Keratinocyte (primary cell): ENCODE data around the gene RICTOR. TPM values are rescaled to one million over a fixed set of nuclear protein-coding genes. Genes with fewer than 3 reads are reported as not detected.

Experiments used
- DNase-seq: peaks from one replicate; pipeline ENCODE4 v3.0.0-alpha.2; 2011; ENCODE audit warnings: low read depth, missing footprints, low spot score
- FAIRE-seq: peaks from 2 replicates; lab custom pipeline; 2011; peaks lifted over from hg19 to GRCh38; lab: Jason Lieb, UNC
- H2AFZ ChIP-seq: 2 replicates; pipeline ENCODE4 v1.6.0; 2012; ENCODE audit warnings: low read length, control low read depth, inconsistent platforms; ENCODE audit not compliant: control insufficient read depth
- H3K27ac ChIP-seq: 2 replicates; pipeline ENCODE4 v1.5.1; 2011; ENCODE audit warnings: low read length; ENCODE audit not compliant: control insufficient read depth, insufficient read depth
- H3K27me3 ChIP-seq: 3 replicates; pipeline ENCODE4 v1.6.0; 2011; ENCODE audit warnings: low read length; ENCODE audit not compliant: control insufficient read depth, insufficient read depth; ENCODE audit errors: extremely low read depth
- H3K36me3 ChIP-seq, 2 experiments: 2 replicates in 1 of 2; 3 replicates in 1 of 2; pipeline ENCODE4 v1.5.1; 2011; ENCODE audit warnings: low read length in 2 of 2, mild to moderate bottlenecking in 1 of 2; ENCODE audit not compliant: control insufficient read depth in 2 of 2, insufficient read depth in 2 of 2; ENCODE audit errors: extremely low read depth in 1 of 2
- H3K4me1 ChIP-seq: 3 replicates; pipeline ENCODE4 v1.5.1; 2011; ENCODE audit warnings: low read length; ENCODE audit not compliant: control insufficient read depth, insufficient read depth; ENCODE audit errors: extremely low read depth
- H3K4me2 ChIP-seq: 3 replicates; pipeline ENCODE4 v1.6.0; 2011; ENCODE audit warnings: low read depth, low read length; ENCODE audit not compliant: control insufficient read depth, insufficient read depth; ENCODE audit errors: extremely low read depth
- H3K4me3 ChIP-seq, 3 experiments: fragments of 200-600 bp in 1 of 3; sonication (generic) in 1 of 3; 2 replicates in 2 of 3; 3 replicates in 1 of 3; pipeline ENCODE4 v1.5.1; 2011 to 2016; ENCODE audit warnings: low read length in 3 of 3, mild to moderate bottlenecking in 3 of 3, control low read depth in 2 of 3, inconsistent platforms in 1 of 3, low read depth in 1 of 3, mixed read lengths in 1 of 3, mixed run types in 1 of 3, moderate library complexity in 1 of 3; ENCODE audit not compliant: control insufficient read depth in 2 of 3, insufficient read depth in 2 of 3; ENCODE audit errors: extremely low read depth in 1 of 3
- H3K79me2 ChIP-seq: 2 replicates; pipeline ENCODE4 v1.6.0; 2012; ENCODE audit warnings: low read length; ENCODE audit not compliant: control insufficient read depth, insufficient read depth
- H3K9ac ChIP-seq: 3 replicates; pipeline ENCODE4 v1.6.0; 2011; ENCODE audit warnings: low read length; ENCODE audit not compliant: control insufficient read depth, insufficient read depth; ENCODE audit errors: extremely low read depth
- H3K9me1 ChIP-seq: 3 replicates; pipeline ENCODE4 v1.6.0; 2011; ENCODE audit warnings: low read length; ENCODE audit not compliant: control insufficient read depth, insufficient read depth; ENCODE audit errors: extremely low read depth
- H3K9me3 ChIP-seq: 2 replicates; pipeline ENCODE4 v1.5.1; 2012; ENCODE audit warnings: low read depth, low read length; ENCODE audit not compliant: control insufficient read depth
- H4K20me1 ChIP-seq: 3 replicates; pipeline ENCODE4 v1.6.0; 2011; ENCODE audit warnings: low read length; ENCODE audit not compliant: control insufficient read depth, insufficient read depth; ENCODE audit errors: extremely low read depth
- EZH2 ChIP-seq: IDR thresholded peaks from one replicate; pipeline ENCODE4 v1.6.1; 2012; ENCODE audit warnings: inconsistent platforms, mild to moderate bottlenecking, low read length, moderate library complexity
- dilution Hi-C: fragments of 300-500 bp; cut with MboI; formaldehyde crosslinking; loops from one replicate; pipeline ENCODE4 v1.7.0; 2020; ENCODE audit warnings: low sequenced_read_pairs; ENCODE audit not compliant: extremely low pct_ligation_motif_present
- polyA plus RNA-seq, 5 experiments: library from polyadenylated mRNA; depleted of rRNA in 3 of 5; stranded (reverse) in 3 of 5; stranded (forward) in 1 of 5; unstranded in 1 of 5; fragments of >200 nt; gene quantifications; 1 replicate in 1 of 5; 2 replicates in 3 of 5; 3 replicates in 1 of 5; pipeline versions ENCODE4 v1.2.1 to v1.2.3, GENCODE V29; 2011 to 2012; ENCODE audit warnings: missing spikeins in 2 of 5, low read depth in 1 of 5, low replicate concordance in 1 of 5
- TF ChIP-seq, protein P1 (sequence below), 3 experiments: IDR thresholded peaks in 1 of 3; conservative IDR thresholded peaks in 1 of 3; optimal IDR thresholded peaks in 1 of 3; 2 replicates in 2 of 3; 3 replicates in 1 of 3; pipeline versions ENCODE3 to v1.5.1; 2011; ENCODE audit warnings: low read length in 3 of 3, mild to moderate bottlenecking in 3 of 3, moderate library complexity in 2 of 3, control low read depth in 1 of 3, inconsistent platforms in 1 of 3; ENCODE audit not compliant: insufficient read depth in 2 of 3; ENCODE audit errors: extremely low read depth in 1 of 3

The RICTOR gene
- polyA plus RNA-seq, 1 donor (not counting 4 experiments of a cell fraction or from before 2014, with no cell fraction given): 11.5 TPM

DNA sequence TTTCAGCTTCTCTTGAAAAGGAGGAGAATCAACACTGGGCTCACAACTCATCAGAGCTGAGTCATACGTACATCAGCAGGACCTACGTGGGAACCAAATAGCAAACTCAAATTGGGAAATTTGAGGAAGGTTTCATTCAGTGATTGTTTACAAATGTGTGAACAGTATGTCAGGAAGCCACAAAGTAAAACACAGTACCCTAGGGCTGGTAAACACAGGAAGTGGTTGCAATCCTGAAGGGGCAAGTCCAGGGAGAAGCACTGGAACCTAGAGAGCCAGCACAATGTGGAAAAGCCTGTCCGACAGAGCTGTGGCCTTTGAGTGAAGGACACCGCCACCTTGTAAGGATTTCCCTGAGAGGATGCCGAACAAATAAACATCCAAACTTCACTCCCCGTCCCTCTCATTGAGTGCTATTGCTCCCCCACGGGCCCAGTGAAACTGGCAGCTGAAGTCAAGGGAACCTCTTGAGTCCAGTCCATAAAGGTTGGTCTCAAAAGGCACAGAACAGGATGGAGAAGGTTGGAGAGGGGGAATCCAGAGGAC lies 26.7 kb upstream of the RICTOR start:
- DNase-seq (peak; percentile 92), FAIRE-seq (peak; percentile 99)
- H3K79me2 ChIP-seq: no peaks in the 10 kb centered on the region
- H3K9me1 ChIP-seq: no peaks in the 10 kb centered on the region
- dilution Hi-C loops: no loop called here
- no peaks in the 10 kb centered on the region for H4K20me1 ChIP-seq
- H3K9me3 ChIP-seq: no peaks in the 10 kb centered on the region
- peak overlapping the region; percentile 98 for H3K27ac ChIP-seq
- H3K4me3 ChIP-seq: peak overlapping the region in 2 of 3 experiments; percentile 19 to 25
- peak overlapping the region; percentile 69 for H3K9ac ChIP-seq
- H3K36me3 ChIP-seq: no peaks in the 10 kb centered on the region
- H3K4me2 ChIP-seq: peak overlapping the region; percentile 89
- H3K27me3 ChIP-seq: no peaks in the 10 kb centered on the region
- H3K4me1 ChIP-seq: peaks cover 33% of the 10 kb centered on the region
- peak overlapping the region; percentile 50 for H2AFZ ChIP-seq
- no peak for TF ChIP-seq EZH2
- TF ChIP-seq, protein P1, sequence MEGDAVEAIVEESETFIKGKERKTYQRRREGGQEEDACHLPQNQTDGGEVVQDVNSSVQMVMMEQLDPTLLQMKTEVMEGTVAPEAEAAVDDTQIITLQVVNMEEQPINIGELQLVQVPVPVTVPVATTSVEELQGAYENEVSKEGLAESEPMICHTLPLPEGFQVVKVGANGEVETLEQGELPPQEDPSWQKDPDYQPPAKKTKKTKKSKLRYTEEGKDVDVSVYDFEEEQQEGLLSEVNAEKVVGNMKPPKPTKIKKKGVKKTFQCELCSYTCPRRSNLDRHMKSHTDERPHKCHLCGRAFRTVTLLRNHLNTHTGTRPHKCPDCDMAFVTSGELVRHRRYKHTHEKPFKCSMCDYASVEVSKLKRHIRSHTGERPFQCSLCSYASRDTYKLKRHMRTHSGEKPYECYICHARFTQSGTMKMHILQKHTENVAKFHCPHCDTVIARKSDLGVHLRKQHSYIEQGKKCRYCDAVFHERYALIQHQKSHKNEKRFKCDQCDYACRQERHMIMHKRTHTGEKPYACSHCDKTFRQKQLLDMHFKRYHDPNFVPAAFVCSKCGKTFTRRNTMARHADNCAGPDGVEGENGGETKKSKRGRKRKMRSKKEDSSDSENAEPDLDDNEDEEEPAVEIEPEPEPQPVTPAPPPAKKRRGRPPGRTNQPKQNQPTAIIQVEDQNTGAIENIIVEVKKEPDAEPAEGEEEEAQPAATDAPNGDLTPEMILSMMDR (optimal IDR thresholded peaks at IDR 0.05 in 1 of 3, IDR thresholded peaks at IDR 0.05 in 1 of 3, conservative IDR thresholded peaks at IDR 0.05 in 1 of 3; ENCODE audit: extremely low read depth in 1 of 3, insufficient read depth in 2 of 3, low read length in 3 of 3): no peak

DNA sequence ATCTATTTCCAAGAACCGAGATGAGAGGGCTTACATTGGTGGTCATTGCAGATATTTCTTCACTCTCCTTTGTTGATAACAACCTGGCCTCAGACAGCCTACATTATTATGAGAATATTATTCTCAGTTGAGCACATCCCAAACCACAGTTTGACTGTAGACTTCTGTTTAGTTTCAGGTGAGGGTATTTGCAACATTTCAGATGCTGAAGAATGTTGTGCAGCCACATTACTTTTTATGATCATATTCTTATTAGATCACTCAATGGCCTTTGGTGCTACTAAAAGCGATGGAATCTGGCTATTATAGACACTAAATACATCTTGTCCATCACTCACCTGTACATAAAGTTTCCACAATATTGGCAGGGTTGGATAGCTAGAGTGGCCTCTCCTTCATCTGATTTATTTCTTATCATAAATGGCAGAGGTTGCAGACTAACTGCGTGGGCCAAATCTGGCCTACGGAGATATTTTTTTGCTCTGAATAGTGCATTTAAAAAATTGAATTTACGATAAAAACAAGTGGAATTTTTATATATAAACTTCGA lies 26.2 kb upstream of the RICTOR start:
- Histone ChIP-seq H3K9ac (peak overlapping the region; percentile 38), H3K36me3 (no peaks in the 10 kb centered on the region), H3K9me1 (no peaks in the 10 kb centered on the region), H3K79me2 (no peaks in the 10 kb centered on the region), H3K4me1 (peaks cover 33% of the 10 kb centered on the region), H3K27me3 (no peaks in the 10 kb centered on the region), H4K20me1 (no peaks in the 10 kb centered on the region), H3K4me3 (no peak overlapping the region), H2AFZ (no peak overlapping the region), H3K27ac (peak overlapping the region; percentile 98), H3K4me2 (peak overlapping the region; percentile 89), H3K9me3 (no peaks in the 10 kb centered on the region)
- FAIRE-seq: peak; percentile 13
- DNase-seq: no peak
- no peak for TF ChIP-seq EZH2
- TF ChIP-seq, protein P1 (optimal IDR thresholded peaks at IDR 0.05 in 1 of 3, IDR thresholded peaks at IDR 0.05 in 1 of 3, conservative IDR thresholded peaks at IDR 0.05 in 1 of 3; ENCODE audit: extremely low read depth in 1 of 3, insufficient read depth in 2 of 3, low read length in 3 of 3): no peak
- dilution Hi-C loops: no loop called here
